AG09309 (cell line): Measurements from ENCODE around the gene LSM14B.

Source experiments
- DNase-seq: peaks from one replicate; pipeline ENCODE4 v3.0.0-alpha.2; 2010; ENCODE audit warnings: low read depth
- H3K4me3 ChIP-seq: 2 replicates; pipeline ENCODE4 v1.5.1; 2011; ENCODE audit warnings: mild to moderate bottlenecking, low read depth, low read length, moderate library complexity; ENCODE audit not compliant: control insufficient read depth
- CTCF ChIP-seq: IDR thresholded peaks from 2 replicates; pipeline ENCODE4 v1.5.1; 2011; ENCODE audit warnings: mild to moderate bottlenecking, low read depth, low read length, inconsistent platforms; ENCODE audit not compliant: insufficient read depth, control insufficient read depth; ENCODE audit errors: missing control alignments

Gene LSM14B

GRCh38 chr20:62133051-62133845 is 11.0 kb downstream of the LSM14B start:
- no peak overlapping the region for H3K4me3 ChIP-seq
- no peak for DNase-seq
- no peak for TF ChIP-seq CTCF

- peak; percentile 16 for TF ChIP-seq CTCF
Observed at GRCh38 chr20:62133864-62134263, 11.6 kb downstream of the LSM14B start.

GRCh38 chr20:62134735-62135231 is 12.5 kb downstream of the LSM14B start:
- no peak for TF ChIP-seq CTCF
- H3K4me3 ChIP-seq = no peak overlapping the region
- no peak for DNase-seq

More at GRCh38 chr20:62133864-62134263, 11.6 kb downstream of the LSM14B start:
- no peak for DNase-seq
- H3K4me3 ChIP-seq = no peak overlapping the region

GRCh38 chr20:62135573-62136266 is 13.4 kb downstream of the LSM14B start:
- H3K4me3 ChIP-seq = no peak overlapping the region
- TF ChIP-seq CTCF = no peak
- no peak for DNase-seq

GRCh38 chr20:62136283-62137091 is 14.2 kb downstream of the LSM14B start:
- TF ChIP-seq CTCF = peak; percentile 86
- DNase-seq = no peak
- no peak overlapping the region for H3K4me3 ChIP-seq

- no peak for DNase-seq
- no peak overlapping the region for H3K4me3 ChIP-seq
- no peak for TF ChIP-seq CTCF
Observed at GRCh38 chr20:62137092-62137384, 14.8 kb downstream of the LSM14B start.
